Islet precursor cell (in vitro differentiated cells): ENCODE measurements around the gene ANKRD34C.

ENCODE experiments used
- DNase-seq: peaks from one replicate; pipeline ENCODE4 v3.0.0-alpha.2; 2018

The ANKRD34C gene

DNA sequence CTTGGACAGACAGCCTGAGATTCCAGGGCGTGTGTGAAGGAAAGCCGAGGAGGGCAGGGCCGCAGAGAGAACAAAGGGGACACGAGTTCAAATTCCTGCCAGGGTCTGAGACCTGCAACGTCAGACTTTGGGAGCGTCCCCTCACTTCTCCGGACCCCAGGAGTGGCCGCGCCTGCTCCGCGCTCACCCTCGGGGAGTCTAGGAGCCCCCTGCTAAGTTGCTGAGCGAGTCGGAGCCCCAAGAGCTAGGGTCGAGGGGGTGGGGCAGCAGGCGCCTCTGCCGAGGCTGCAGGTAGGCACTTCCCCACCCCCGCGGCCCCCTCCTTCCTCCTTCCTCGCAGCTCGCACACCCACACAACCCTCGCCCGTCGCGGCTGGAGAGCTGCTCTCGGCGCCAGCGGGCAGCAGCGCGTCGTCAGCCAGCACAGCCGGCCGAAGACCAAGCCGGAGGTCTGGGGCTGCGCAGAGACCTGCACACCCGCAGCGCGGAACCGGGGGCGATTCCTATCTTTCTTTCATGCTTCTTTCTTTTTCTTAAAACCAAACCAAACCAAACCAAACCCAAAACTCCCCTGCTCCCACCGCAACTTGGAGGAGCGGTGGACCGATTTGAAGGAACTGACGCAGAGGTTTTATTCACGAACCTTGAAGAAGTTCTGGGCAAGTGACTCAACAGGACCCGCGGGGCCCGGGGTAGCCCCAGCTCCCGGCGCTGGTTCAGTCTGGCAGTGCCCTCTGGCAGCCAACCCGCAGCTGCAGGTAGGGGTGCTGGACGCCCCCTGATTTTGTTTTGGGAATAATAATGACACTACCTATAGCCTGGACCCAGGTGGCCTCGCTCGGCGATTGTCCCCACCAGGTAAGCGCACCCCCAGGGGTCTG, at the start of gene ANKRD34C:
Gene ANKRD34C (plus strand): TSS at position 352 of the 881 bp plus-strand sequence. CDS start 10,563 bp downstream, outside the sequence.
- no peak for DNase-seq

- DNase-seq = peak; percentile 23
Observed at GRCh38 chr15:79233236-79233635, 49.3 kb upstream of the ANKRD34C start.

DNA sequence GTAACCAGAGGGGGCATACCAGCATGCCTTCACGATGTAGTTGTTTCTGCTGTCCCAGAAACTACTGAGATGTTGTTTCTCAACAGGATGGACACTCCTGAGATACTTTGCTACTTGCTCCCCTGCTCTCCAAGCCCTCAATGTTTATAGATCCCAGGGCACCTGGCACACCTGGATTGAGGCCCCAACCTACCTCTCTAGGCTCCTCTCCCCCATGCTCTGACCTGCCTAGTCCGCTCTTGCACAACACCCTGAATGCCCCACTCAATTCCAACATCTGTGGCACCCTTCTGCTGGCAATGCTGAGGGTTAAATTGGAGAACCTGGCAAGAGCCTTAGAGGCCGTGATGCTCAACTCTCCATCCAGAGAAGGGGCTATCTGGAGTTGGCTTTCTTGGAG, 42.5 kb upstream of the ANKRD34C start:
- DNase-seq = no peak

DNA sequence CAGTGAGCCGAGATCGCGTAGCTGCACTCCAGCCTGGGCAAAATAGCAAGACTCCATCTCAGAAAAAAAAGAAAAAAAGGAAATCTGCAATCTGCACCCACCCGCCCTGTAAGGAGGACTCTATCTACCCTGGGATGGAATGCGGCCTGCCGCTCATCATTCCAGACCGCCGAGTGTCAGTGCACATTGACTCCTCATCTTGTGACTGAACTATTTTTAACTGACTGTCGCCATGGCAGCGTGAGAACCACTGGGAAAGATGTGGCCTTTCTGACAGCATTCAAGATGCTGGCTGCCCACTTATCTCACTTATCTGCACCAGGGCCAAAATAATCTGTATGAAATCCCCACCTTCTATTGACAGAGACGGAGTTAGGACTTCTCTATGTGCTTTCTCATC, 38.8 kb upstream of the ANKRD34C start:
- peak; percentile 88 for DNase-seq

GRCh38 chr15:79244876-79245275, 37.6 kb upstream of the ANKRD34C start:
- DNase-seq = no peak

DNA sequence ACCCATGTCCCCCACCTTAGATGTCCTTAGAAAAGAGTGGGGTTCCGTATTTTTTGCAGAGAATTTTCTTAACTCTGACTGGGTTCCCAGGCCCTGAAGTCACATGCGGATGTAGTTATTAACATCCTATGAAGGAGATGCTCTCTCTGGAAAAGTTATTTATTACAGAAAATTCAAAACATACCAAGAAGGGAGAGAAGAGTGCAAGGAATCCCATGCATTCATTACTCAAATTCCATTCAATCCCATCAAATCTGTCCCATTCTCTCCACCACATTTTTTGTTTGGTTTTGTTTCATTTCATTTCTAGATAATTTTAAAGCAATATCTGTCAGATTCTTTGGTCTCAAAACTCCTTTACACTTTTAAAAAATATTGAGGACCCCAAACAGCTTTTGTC, 34.3 kb upstream of the ANKRD34C start:
- DNase-seq = no peak

- no peak for DNase-seq
Observed at GRCh38 chr15:79257454-79257853, 25.1 kb upstream of the ANKRD34C start.

- DNase-seq = no peak
Observed at GRCh38 chr15:79261836-79262235, 20.7 kb upstream of the ANKRD34C start.

GRCh38 chr15:79265167-79265566, 17.4 kb upstream of the ANKRD34C start:
- no peak for DNase-seq

DNA sequence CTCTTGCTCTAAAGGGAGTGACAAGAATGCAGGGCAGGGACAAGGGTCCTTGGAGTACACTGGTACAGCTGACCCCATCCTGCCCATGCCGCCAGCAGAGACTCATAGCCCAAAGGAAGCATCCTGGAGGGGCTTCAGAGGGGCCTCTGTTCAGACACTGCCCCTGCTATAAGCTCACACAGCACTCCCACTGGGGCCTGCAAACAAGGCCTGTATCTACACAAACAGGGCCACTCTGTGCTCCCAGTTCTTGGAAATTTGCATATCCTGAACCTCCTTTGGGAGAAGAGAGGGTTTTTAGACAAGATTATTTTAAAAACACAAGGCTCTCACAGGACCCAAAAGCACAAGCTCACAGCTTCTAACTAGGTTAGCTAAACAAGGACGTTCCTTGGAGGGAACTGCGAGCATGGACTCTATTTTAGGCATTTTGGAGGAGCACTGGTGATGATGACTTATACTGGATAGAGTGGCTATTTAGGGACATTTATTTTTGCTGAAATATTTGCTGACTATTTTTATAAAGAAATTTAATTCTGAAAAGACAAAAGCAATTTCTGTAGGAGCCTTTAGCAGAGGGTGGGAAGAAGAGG, 16.4 kb upstream of the ANKRD34C start:
- DNase-seq = no peak

- peak; percentile 85 for DNase-seq
Observed at GRCh38 chr15:79283252-79284048, 928 bp downstream of the ANKRD34C start.

- DNase-seq = no peak
Observed at GRCh38 chr15:79290642-79291275, 8.2 kb downstream of the ANKRD34C start.

DNA sequence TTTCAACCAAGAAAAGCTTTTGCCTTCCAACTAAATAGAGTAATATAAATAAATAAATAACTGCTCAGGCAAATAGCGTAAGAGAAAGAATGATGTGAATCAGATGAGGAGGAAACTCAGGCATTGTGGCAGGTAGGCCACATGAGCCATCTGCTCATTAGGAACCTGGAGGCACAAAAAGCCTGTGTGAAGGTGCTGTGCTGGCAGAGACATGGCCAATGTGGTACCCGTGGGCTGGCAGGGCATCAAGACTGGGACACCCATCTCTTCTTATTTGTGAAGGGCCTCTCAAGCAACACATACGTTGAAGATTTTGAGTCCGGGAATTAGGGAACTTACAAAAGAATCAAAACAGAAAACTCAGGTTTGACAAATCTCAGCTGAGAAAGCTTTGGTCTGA, 9.5 kb downstream of the ANKRD34C start:
- no peak for DNase-seq

- no peak for DNase-seq
Observed at GRCh38 chr15:79294075-79294474, 11.6 kb downstream of the ANKRD34C start.

- DNase-seq = no peak
Observed at GRCh38 chr15:79296583-79296982, 14.1 kb downstream of the ANKRD34C start.

GRCh38 chr15:79299126-79299840, 16.8 kb downstream of the ANKRD34C start:
- DNase-seq = no peak

GRCh38 chr15:79299841-79300235, 17.3 kb downstream of the ANKRD34C start:
- DNase-seq = no peak

- DNase-seq = no peak
Observed at GRCh38 chr15:79307251-79307650, 24.7 kb downstream of the ANKRD34C start.

GRCh38 chr15:79308874-79309273, 26.4 kb downstream of the ANKRD34C start:
- no peak for DNase-seq

DNA sequence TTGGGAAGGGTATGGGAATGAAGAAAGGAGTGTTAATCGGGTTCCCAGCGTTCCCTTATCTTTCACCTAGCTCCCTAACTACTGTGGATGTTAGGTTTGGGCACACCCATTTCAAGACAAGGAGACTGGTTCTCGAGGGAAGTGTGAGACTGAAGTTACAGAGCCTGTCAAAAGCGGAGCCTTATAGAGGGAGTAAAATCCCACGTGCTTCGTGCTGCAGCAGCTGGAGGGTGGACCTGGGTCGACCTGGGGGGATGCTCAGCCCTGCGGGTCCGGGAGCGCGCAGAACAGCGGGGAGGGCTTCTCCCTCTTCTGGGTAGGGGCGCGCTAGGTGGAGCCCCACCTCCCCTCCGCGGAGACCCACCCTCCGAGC, 28.1 kb downstream of the ANKRD34C start:
- DNase-seq = no peak

- DNase-seq = peak; percentile 95
Observed at GRCh38 chr15:79310985-79311900, 28.7 kb downstream of the ANKRD34C start, which contains the start of gene TMED3. TSS of gene TMED3 (plus strand) at chr15:79311112. CDS start at chr15:79311250, 138 bp downstream.
